WTC11 (cell line): ENCODE results near the gene FAAP24. TPM values are rescaled to one million over a fixed set of nuclear protein-coding genes. Genes with fewer than 3 reads are reported as not detected.

ENCODE experiments used
- CBFB ChIP-seq: sonication (generic); formaldehyde crosslinking; IDR thresholded peaks from 2 replicates; pipeline ENCODE4 v1.8.1; 2022; ENCODE audit warnings: mild to moderate bottlenecking, low read depth, missing genetic modification reagents
- ELF4 ChIP-seq: sonication (generic); formaldehyde crosslinking; IDR thresholded peaks from 2 replicates; pipeline ENCODE4 v1.8.1; 2022; ENCODE audit warnings: low read depth, mild to moderate bottlenecking, moderate library complexity, missing genetic modification reagents
- ESRRA ChIP-seq: sonication (generic); formaldehyde crosslinking; IDR thresholded peaks from 2 replicates; pipeline ENCODE4 v1.8.1; 2022; ENCODE audit warnings: mild to moderate bottlenecking, missing genetic modification reagents, borderline replicate concordance
- ETV6 ChIP-seq: sonication (generic); formaldehyde crosslinking; IDR thresholded peaks from 2 replicates; pipeline ENCODE4 v1.8.1; 2022; ENCODE audit warnings: mild to moderate bottlenecking, missing genetic modification reagents
- FOXJ3 ChIP-seq: sonication (generic); formaldehyde crosslinking; IDR thresholded peaks from 2 replicates; pipeline ENCODE4 v1.9.0; 2021; ENCODE audit warnings: missing genetic modification reagents, mild to moderate bottlenecking, borderline replicate concordance
- FOXK1 ChIP-seq: sonication (generic); formaldehyde crosslinking; IDR thresholded peaks from 2 replicates; pipeline ENCODE4 v1.8.0; 2022; ENCODE audit warnings: mild to moderate bottlenecking, moderate library complexity, missing genetic modification reagents
- IRF2 ChIP-seq: sonication (generic); formaldehyde crosslinking; IDR thresholded peaks from 2 replicates; pipeline ENCODE4 v1.8.0; 2022; ENCODE audit warnings: low read depth, missing genetic modification reagents, borderline replicate concordance
- JUN ChIP-seq: sonication (generic); formaldehyde crosslinking; IDR thresholded peaks from 2 replicates; pipeline ENCODE4 v1.8.0; 2023; ENCODE audit warnings: mild to moderate bottlenecking, missing genetic modification reagents
- KAT7 ChIP-seq: sonication (generic); formaldehyde crosslinking; IDR thresholded peaks from 2 replicates; pipeline ENCODE4 v1.8.1; 2023; ENCODE audit warnings: missing genetic modification reagents, mild to moderate bottlenecking, borderline replicate concordance
- NFATC4 ChIP-seq: fragments of 250-450 bp; sonication (Bioruptor Pico); IDR thresholded peaks from 2 replicates; pipeline ENCODE4 v1.9.0; 2021; ENCODE audit warnings: mild to moderate bottlenecking
- NR1H2 ChIP-seq: sonication (generic); formaldehyde crosslinking; IDR thresholded peaks from 2 replicates; pipeline ENCODE4 v1.9.0; 2021; ENCODE audit warnings: mild to moderate bottlenecking, moderate library complexity, missing genetic modification reagents
- PRRX2 ChIP-seq: fragments of 250-450 bp; sonication (Bioruptor Pico); IDR thresholded peaks from 2 replicates; pipeline ENCODE4 v1.8.0; 2021; ENCODE audit warnings: mild to moderate bottlenecking
- RORB ChIP-seq: fragments of 250-450 bp; sonication (Bioruptor Pico); IDR thresholded peaks from 2 replicates; pipeline ENCODE4 v1.9.0; 2021; ENCODE audit warnings: mild to moderate bottlenecking
- TCF7 ChIP-seq: sonication (generic); formaldehyde crosslinking; IDR thresholded peaks from 2 replicates; pipeline ENCODE4 v1.8.0; 2022; ENCODE audit warnings: mild to moderate bottlenecking, low read depth, missing genetic modification reagents, moderate library complexity
- TEAD4 ChIP-seq: sonication (generic); formaldehyde crosslinking; IDR thresholded peaks from 2 replicates; pipeline ENCODE4 v1.8.0; 2022; ENCODE audit warnings: mild to moderate bottlenecking, missing genetic modification reagents
- TP53 ChIP-seq: sonication (generic); formaldehyde crosslinking; IDR thresholded peaks from 2 replicates; pipeline ENCODE4 v1.8.1; 2023; ENCODE audit warnings: mild to moderate bottlenecking, missing genetic modification reagents
- ZNF121 ChIP-seq: sonication (generic); formaldehyde crosslinking; IDR thresholded peaks from 2 replicates; pipeline ENCODE4 v1.8.0; 2023; ENCODE audit warnings: missing genetic modification reagents
- ZNF219 ChIP-seq: sonication (generic); formaldehyde crosslinking; IDR thresholded peaks from 2 replicates; pipeline ENCODE4 v1.8.0; 2023; ENCODE audit warnings: missing genetic modification reagents, mild to moderate bottlenecking, borderline replicate concordance
- ZNF396 ChIP-seq: fragments of 250-450 bp; sonication (Bioruptor Pico); IDR thresholded peaks from 2 replicates; pipeline ENCODE4 v1.8.0; 2021; ENCODE audit warnings: mild to moderate bottlenecking, moderate library complexity, borderline replicate concordance
- total RNA-seq: library from RNA; stranded (reverse); gene quantifications from 3 replicates; pipeline ENCODE4 v1.2.3, GENCODE V29; 2021
- TF ChIP-seq, protein P1 (sequence below): sonication (generic); formaldehyde crosslinking; IDR thresholded peaks from 2 replicates; pipeline ENCODE4 v1.8.0; 2023; ENCODE audit warnings: mild to moderate bottlenecking, missing genetic modification reagents
- TF ChIP-seq, protein P2 (sequence below): sonication (generic); formaldehyde crosslinking; IDR thresholded peaks from 2 replicates; pipeline ENCODE4 v1.8.1; 2022; ENCODE audit warnings: mild to moderate bottlenecking, moderate library complexity, missing genetic modification reagents
- TF ChIP-seq, protein P3 (sequence below): sonication (generic); formaldehyde crosslinking; IDR thresholded peaks from 2 replicates; pipeline ENCODE4 v1.8.0; 2022; ENCODE audit warnings: missing genetic modification reagents
- TF ChIP-seq, protein P4 (sequence below): sonication (generic); formaldehyde crosslinking; conservative IDR thresholded peaks from 2 replicates; pipeline ENCODE4 v1.8.1; 2023; ENCODE audit warnings: mild to moderate bottlenecking, low read depth, missing genetic modification reagents, moderate library complexity
- TF ChIP-seq, protein P5 (sequence below): sonication (generic); formaldehyde crosslinking; conservative IDR thresholded peaks from 2 replicates; pipeline ENCODE4 v1.8.1; 2022; ENCODE audit warnings: mild to moderate bottlenecking, missing genetic modification reagents
- TF ChIP-seq, protein P6 (sequence below): sonication (generic); formaldehyde crosslinking; IDR thresholded peaks from 2 replicates; pipeline ENCODE4 v1.8.0; 2022; ENCODE audit warnings: mild to moderate bottlenecking, missing genetic modification reagents
- TF ChIP-seq, protein P7 (sequence below): sonication (generic); formaldehyde crosslinking; IDR thresholded peaks from 2 replicates; pipeline ENCODE4 v1.8.0; 2022; ENCODE audit warnings: mild to moderate bottlenecking, missing genetic modification reagents
- TF ChIP-seq, protein P8 (sequence below): sonication (generic); formaldehyde crosslinking; IDR thresholded peaks from 2 replicates; pipeline ENCODE4 v1.8.0; 2022; ENCODE audit warnings: mild to moderate bottlenecking, missing genetic modification reagents

The FAAP24 gene
- total RNA-seq, 1 experiment from 2014 or later, result 5.3 TPM

DNA sequence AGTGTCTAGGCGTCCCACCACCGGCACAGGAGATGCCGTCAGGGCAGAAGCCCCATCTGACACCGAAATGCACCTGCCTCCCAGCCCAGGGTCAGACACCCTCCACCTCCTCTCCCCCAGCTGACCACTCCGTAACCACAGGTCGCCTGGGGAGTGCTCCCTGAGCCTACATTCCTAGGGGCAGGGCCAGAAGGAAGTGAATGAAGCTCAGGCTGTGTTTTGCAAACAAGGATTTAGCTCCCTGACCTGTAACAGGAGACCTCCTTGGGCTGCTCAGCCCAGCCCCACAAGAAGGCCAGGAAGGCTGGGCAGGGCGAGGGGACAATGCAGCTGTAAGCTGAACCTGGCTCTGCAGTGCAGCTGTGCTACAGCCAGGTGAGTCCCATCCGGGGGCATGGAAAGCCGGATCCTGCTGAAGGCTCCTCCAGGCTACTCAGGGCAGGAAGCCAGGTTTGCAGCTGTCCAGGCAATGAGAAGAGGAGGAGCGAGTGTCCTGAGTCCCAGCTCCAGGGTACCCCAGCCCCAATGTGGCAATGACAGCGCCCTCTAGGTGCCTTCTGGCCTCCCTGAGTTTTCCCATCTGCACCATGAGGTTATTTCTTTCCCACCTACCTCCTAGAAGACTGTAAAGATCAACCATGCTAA is 50.6 kb downstream of the FAAP24 start (continued):
- TF ChIP-seq, protein P1, sequence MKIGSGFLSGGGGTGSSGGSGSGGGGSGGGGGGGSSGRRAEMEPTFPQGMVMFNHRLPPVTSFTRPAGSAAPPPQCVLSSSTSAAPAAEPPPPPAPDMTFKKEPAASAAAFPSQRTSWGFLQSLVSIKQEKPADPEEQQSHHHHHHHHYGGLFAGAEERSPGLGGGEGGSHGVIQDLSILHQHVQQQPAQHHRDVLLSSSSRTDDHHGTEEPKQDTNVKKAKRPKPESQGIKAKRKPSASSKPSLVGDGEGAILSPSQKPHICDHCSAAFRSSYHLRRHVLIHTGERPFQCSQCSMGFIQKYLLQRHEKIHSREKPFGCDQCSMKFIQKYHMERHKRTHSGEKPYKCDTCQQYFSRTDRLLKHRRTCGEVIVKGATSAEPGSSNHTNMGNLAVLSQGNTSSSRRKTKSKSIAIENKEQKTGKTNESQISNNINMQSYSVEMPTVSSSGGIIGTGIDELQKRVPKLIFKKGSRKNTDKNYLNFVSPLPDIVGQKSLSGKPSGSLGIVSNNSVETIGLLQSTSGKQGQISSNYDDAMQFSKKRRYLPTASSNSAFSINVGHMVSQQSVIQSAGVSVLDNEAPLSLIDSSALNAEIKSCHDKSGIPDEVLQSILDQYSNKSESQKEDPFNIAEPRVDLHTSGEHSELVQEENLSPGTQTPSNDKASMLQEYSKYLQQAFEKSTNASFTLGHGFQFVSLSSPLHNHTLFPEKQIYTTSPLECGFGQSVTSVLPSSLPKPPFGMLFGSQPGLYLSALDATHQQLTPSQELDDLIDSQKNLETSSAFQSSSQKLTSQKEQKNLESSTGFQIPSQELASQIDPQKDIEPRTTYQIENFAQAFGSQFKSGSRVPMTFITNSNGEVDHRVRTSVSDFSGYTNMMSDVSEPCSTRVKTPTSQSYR (CRISPR knock-in tag), result no peak
- TF ChIP-seq, protein P2, sequence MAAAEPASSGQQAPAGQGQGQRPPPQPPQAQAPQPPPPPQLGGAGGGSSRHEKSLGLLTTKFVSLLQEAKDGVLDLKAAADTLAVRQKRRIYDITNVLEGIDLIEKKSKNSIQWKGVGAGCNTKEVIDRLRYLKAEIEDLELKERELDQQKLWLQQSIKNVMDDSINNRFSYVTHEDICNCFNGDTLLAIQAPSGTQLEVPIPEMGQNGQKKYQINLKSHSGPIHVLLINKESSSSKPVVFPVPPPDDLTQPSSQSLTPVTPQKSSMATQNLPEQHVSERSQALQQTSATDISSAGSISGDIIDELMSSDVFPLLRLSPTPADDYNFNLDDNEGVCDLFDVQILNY (CRISPR knock-in tag), result no peak
- TF ChIP-seq, protein P3, sequence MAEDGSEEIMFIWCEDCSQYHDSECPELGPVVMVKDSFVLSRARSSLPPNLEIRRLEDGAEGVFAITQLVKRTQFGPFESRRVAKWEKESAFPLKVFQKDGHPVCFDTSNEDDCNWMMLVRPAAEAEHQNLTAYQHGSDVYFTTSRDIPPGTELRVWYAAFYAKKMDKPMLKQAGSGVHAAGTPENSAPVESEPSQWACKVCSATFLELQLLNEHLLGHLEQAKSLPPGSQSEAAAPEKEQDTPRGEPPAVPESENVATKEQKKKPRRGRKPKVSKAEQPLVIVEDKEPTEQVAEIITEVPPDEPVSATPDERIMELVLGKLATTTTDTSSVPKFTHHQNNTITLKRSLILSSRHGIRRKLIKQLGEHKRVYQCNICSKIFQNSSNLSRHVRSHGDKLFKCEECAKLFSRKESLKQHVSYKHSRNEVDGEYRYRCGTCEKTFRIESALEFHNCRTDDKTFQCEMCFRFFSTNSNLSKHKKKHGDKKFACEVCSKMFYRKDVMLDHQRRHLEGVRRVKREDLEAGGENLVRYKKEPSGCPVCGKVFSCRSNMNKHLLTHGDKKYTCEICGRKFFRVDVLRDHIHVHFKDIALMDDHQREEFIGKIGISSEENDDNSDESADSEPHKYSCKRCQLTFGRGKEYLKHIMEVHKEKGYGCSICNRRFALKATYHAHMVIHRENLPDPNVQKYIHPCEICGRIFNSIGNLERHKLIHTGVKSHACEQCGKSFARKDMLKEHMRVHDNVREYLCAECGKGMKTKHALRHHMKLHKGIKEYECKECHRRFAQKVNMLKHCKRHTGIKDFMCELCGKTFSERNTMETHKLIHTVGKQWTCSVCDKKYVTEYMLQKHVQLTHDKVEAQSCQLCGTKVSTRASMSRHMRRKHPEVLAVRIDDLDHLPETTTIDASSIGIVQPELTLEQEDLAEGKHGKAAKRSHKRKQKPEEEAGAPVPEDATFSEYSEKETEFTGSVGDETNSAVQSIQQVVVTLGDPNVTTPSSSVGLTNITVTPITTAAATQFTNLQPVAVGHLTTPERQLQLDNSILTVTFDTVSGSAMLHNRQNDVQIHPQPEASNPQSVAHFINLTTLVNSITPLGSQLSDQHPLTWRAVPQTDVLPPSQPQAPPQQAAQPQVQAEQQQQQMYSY (CRISPR knock-in tag), result no peak
- TF ChIP-seq, protein P4, sequence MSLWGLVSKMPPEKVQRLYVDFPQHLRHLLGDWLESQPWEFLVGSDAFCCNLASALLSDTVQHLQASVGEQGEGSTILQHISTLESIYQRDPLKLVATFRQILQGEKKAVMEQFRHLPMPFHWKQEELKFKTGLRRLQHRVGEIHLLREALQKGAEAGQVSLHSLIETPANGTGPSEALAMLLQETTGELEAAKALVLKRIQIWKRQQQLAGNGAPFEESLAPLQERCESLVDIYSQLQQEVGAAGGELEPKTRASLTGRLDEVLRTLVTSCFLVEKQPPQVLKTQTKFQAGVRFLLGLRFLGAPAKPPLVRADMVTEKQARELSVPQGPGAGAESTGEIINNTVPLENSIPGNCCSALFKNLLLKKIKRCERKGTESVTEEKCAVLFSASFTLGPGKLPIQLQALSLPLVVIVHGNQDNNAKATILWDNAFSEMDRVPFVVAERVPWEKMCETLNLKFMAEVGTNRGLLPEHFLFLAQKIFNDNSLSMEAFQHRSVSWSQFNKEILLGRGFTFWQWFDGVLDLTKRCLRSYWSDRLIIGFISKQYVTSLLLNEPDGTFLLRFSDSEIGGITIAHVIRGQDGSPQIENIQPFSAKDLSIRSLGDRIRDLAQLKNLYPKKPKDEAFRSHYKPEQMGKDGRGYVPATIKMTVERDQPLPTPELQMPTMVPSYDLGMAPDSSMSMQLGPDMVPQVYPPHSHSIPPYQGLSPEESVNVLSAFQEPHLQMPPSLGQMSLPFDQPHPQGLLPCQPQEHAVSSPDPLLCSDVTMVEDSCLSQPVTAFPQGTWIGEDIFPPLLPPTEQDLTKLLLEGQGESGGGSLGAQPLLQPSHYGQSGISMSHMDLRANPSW, result no peak
- no peak for TF ChIP-seq FOXJ3 (CRISPR knock-in tag)
- no peak for TF ChIP-seq KAT7 (CRISPR knock-in tag)
- no peak for TF ChIP-seq RORB (CRISPR knock-in tag)
- TF ChIP-seq TP53, result no peak
- TF ChIP-seq, protein P5, sequence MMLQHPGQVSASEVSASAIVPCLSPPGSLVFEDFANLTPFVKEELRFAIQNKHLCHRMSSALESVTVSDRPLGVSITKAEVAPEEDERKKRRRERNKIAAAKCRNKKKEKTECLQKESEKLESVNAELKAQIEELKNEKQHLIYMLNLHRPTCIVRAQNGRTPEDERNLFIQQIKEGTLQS, result no peak
- TF ChIP-seq CBFB (CRISPR knock-in tag), result no peak
- TF ChIP-seq ETV6 (CRISPR knock-in tag), result peak; percentile 51; the same call in 1 of the 2 replicates
- TF ChIP-seq TEAD4, result peak; percentile 93
- TF ChIP-seq, protein P6, sequence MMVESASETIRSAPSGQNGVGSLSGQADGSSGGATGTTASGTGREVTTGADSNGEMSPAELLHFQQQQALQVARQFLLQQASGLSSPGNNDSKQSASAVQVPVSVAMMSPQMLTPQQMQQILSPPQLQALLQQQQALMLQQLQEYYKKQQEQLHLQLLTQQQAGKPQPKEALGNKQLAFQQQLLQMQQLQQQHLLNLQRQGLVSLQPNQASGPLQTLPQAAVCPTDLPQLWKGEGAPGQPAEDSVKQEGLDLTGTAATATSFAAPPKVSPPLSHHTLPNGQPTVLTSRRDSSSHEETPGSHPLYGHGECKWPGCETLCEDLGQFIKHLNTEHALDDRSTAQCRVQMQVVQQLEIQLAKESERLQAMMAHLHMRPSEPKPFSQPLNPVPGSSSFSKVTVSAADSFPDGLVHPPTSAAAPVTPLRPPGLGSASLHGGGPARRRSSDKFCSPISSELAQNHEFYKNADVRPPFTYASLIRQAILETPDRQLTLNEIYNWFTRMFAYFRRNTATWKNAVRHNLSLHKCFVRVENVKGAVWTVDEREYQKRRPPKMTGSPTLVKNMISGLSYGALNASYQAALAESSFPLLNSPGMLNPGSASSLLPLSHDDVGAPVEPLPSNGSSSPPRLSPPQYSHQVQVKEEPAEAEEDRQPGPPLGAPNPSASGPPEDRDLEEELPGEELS, result no peak
- TF ChIP-seq PRRX2 (CRISPR knock-in tag), result no peak
- TF ChIP-seq ESRRA (CRISPR knock-in tag), result no peak
- 0 out of 2 replicates have a peak, but pooled peaks have one; percentile 41 for TF ChIP-seq ZNF121
- no peak for TF ChIP-seq ZNF219 (CRISPR knock-in tag)
- TF ChIP-seq, protein P7, sequence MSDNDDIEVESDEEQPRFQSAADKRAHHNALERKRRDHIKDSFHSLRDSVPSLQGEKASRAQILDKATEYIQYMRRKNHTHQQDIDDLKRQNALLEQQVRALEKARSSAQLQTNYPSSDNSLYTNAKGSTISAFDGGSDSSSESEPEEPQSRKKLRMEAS, result peak; percentile 52; the same call in 1 of the 2 replicates
- TF ChIP-seq IRF2 (CRISPR knock-in tag), result no peak
- TF ChIP-seq TCF7 (CRISPR knock-in tag), result no peak
- no peak for TF ChIP-seq NFATC4 (CRISPR knock-in tag)
- no peak for TF ChIP-seq ELF4
- TF ChIP-seq ZNF396 (CRISPR knock-in tag), result no peak
- TF ChIP-seq, protein P8, sequence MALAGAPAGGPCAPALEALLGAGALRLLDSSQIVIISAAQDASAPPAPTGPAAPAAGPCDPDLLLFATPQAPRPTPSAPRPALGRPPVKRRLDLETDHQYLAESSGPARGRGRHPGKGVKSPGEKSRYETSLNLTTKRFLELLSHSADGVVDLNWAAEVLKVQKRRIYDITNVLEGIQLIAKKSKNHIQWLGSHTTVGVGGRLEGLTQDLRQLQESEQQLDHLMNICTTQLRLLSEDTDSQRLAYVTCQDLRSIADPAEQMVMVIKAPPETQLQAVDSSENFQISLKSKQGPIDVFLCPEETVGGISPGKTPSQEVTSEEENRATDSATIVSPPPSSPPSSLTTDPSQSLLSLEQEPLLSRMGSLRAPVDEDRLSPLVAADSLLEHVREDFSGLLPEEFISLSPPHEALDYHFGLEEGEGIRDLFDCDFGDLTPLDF (CRISPR knock-in tag), result no peak
- no peak for TF ChIP-seq JUN (CRISPR knock-in tag)
- peak; percentile 88 for TF ChIP-seq FOXK1 (CRISPR knock-in tag)
- no peak for TF ChIP-seq NR1H2 (CRISPR knock-in tag)
